ENCODE data around the gene FMN2.

Gene FMN2

GRCh38 chr1:240465531-240465940, 373.9 kb downstream of the FMN2 start:
- H3K4me3 ChIP-seq (replicated peaks in 1 of 2; ENCODE audit: low read depth in 2 of 2, low read length in 2 of 2): no peak overlapping the region
- DNase-seq (ENCODE audit: low read depth in 2 of 2): peak; percentile 15 to 20
- TF ChIP-seq CTCF (IDR thresholded peaks at IDR 0.05; ENCODE audit: low read depth, low read length): no peak

- H3K4me3 ChIP-seq (replicated peaks in 1 of 2; ENCODE audit: low read depth in 2 of 2, low read length in 2 of 2): no peak overlapping the region
- no peak for TF ChIP-seq CTCF (IDR thresholded peaks at IDR 0.05; ENCODE audit: low read depth, low read length)
- DNase-seq (ENCODE audit: low read depth in 2 of 2): no peak
Measured at GRCh38 chr1:240466509-240466908, 374.8 kb downstream of the FMN2 start.

- TF ChIP-seq CTCF (IDR thresholded peaks at IDR 0.05; ENCODE audit: low read depth, low read length): no peak
- no peak for DNase-seq (ENCODE audit: low read depth in 2 of 2)
- H3K4me3 ChIP-seq (replicated peaks in 1 of 2; ENCODE audit: low read depth in 2 of 2, low read length in 2 of 2): no peak overlapping the region
Measured at GRCh38 chr1:240467895-240468294, 376.2 kb downstream of the FMN2 start.

GRCh38 chr1:240468656-240469055, 377.0 kb downstream of the FMN2 start:
- DNase-seq (ENCODE audit: low read depth in 2 of 2): peak in 1 of 2 donors; percentile 68
- TF ChIP-seq CTCF (IDR thresholded peaks at IDR 0.05; ENCODE audit: low read depth, low read length): no peak
- no peak overlapping the region for H3K4me3 ChIP-seq (replicated peaks in 1 of 2; ENCODE audit: low read depth in 2 of 2, low read length in 2 of 2)

GRCh38 chr1:240474133-240474614, 382.5 kb downstream of the FMN2 start:
- no peak overlapping the region for H3K4me3 ChIP-seq (replicated peaks in 1 of 2; ENCODE audit: low read depth in 2 of 2, low read length in 2 of 2)
- peak; percentile 74 to 86 for DNase-seq (ENCODE audit: low read depth in 2 of 2)
- TF ChIP-seq CTCF (IDR thresholded peaks at IDR 0.05; ENCODE audit: low read depth, low read length): no peak

- TF ChIP-seq CTCF (IDR thresholded peaks at IDR 0.05; ENCODE audit: low read depth, low read length): no peak
- H3K4me3 ChIP-seq (replicated peaks in 1 of 2; ENCODE audit: low read depth in 2 of 2, low read length in 2 of 2): no peak overlapping the region
- DNase-seq (ENCODE audit: low read depth in 2 of 2): no peak
Measured at GRCh38 chr1:240475832-240476231, 384.1 kb downstream of the FMN2 start.

- no peak overlapping the region for H3K4me3 ChIP-seq (replicated peaks in 1 of 2; ENCODE audit: low read depth in 2 of 2, low read length in 2 of 2)
- no peak for TF ChIP-seq CTCF (IDR thresholded peaks at IDR 0.05; ENCODE audit: low read depth, low read length)
- no peak for DNase-seq (ENCODE audit: low read depth in 2 of 2)
Measured at GRCh38 chr1:240478536-240478935, 386.9 kb downstream of the FMN2 start.

All from cardiac fibroblast (primary cell).